GM23248 (cell line): Measurements from ENCODE around the gene SDR42E1.

Experiments
- EZH2 ChIP-seq: fragments of 200-600 bp; sonication (generic); IDR thresholded peaks from 2 replicates; pipeline ENCODE4 v1.6.1; 2018; ENCODE audit warnings: antibody characterized with exemption, mild to moderate bottlenecking; ENCODE audit not compliant: insufficient read depth, poor library complexity, severe bottlenecking
- EZH2phosphoT487 ChIP-seq: fragments of 200-600 bp; sonication (generic); IDR thresholded peaks from 2 replicates; pipeline ENCODE4 v1.6.1; 2018; ENCODE audit warnings: antibody characterized with exemption, moderate library complexity, mild to moderate bottlenecking, low read depth; ENCODE audit not compliant: insufficient read depth

- TF ChIP-seq EZH2, result no peak
- TF ChIP-seq EZH2phosphoT487, result no peak
Measured at GRCh38 chr16:81987706-81988105, 23.6 kb downstream of the SDR42E1 start.
